Heart left ventricle (tissue), 16 donors: ENCODE measurements around the gene TNFRSF13B. TPM values are rescaled to one million over a fixed set of nuclear protein-coding genes. Genes with fewer than 3 reads are reported as not detected.
"Not testable (repeated sequence)": the region's sequence is repeated elsewhere in the genome, so short reads cannot be mapped to it uniquely, and the experiment has no call there.

ENCODE experiments used
- ATAC-seq, 4 donors: fragments of 200-7000 bp; cut with Tn5 transposase; one replicate each; pipeline ENCODE4 v1.9.1; 2020 to 2022; ENCODE audit warnings: moderate library complexity in 4 of 4, mild to moderate bottlenecking in 3 of 4, moderate number of reproducible peaks in 1 of 4
- DNase-seq, 5 donors: peaks; one replicate each; pipeline ENCODE4 v3.0.0-alpha.2; 2020
- H3K27ac ChIP-seq, 12 donors: fragments of 200-600 bp; sonication (generic) in 4 of 12; one replicate each; pipeline versions ENCODE4 v1.5.0 to v1.8.0; 2016 to 2022; ENCODE audit warnings: mild to moderate bottlenecking in 2 of 12
- H3K27me3 ChIP-seq, 9 donors: fragments of 200-600 bp; sonication (generic) in 2 of 9; one replicate each; pipeline versions ENCODE4 v1.5.1 to v1.8.0; 2016 to 2022; ENCODE audit warnings: mild to moderate bottlenecking in 3 of 9
- H3K36me3 ChIP-seq, 9 donors: fragments of 200-600 bp; sonication (generic) in 2 of 9; one replicate each; pipeline versions ENCODE4 v1.5.0 to v1.8.0; 2018 to 2022; ENCODE audit warnings: mild to moderate bottlenecking in 2 of 9
- H3K4me1 ChIP-seq, 12 donors: fragments of 200-600 bp; sonication (generic) in 4 of 12; one replicate each; pipeline versions ENCODE4 v1.5.0 to v1.8.0; 2016 to 2022; ENCODE audit warnings: mild to moderate bottlenecking in 3 of 12
- H3K4me3 ChIP-seq, 12 donors: fragments of 200-600 bp; sonication (generic) in 4 of 12; one replicate each; pipeline versions ENCODE4 v1.5.0 to v1.8.0; 2017 to 2022; ENCODE audit warnings: mild to moderate bottlenecking in 9 of 12, moderate library complexity in 4 of 12
- H3K9me3 ChIP-seq, 12 donors: fragments of 200-600 bp; sonication (generic) in 4 of 12; one replicate each; pipeline versions ENCODE4 v1.5.0 to v1.8.0; 2016 to 2022; ENCODE audit warnings: mild to moderate bottlenecking in 1 of 12
- POLR2A ChIP-seq, 2 donors: fragments of 450-650 bp; IDR thresholded peaks; one replicate each; pipeline ENCODE4 v1.6.1; 2017; ENCODE audit warnings: antibody characterized with exemption in 2 of 2, mild to moderate bottlenecking in 2 of 2, moderate library complexity in 2 of 2
- WGBS, 4 donors: extraction: QIAGEN DNeasy Blood & Tissue Kit in 2 of 4; methylation state at CpG; one replicate each; pipeline versions ENCODE4 v1.1.5 to v1.1.7; 2013 to 2018; 5-methylcytosine and 5-hydroxymethylcytosine counted together
- intact Hi-C, 10 donors: fragments of 100-400 bp; cut with DNase I; formaldehyde crosslinking; loops; one replicate each; pipeline versions ENCODE4 v1.11.1 to v1.14.2; 2022
- polyA plus RNA-seq, 2 donors: library from polyadenylated mRNA; stranded (reverse); fragments of 200-250 nt; gene quantifications; one replicate each; pipeline ENCODE4 v1.2.3, GENCODE V29; 2013
- total RNA-seq, 9 donors: library from RNA; depleted of rRNA in 2 of 9; stranded (reverse); fragments of >200 nt in 2 of 9; fragmentation: NEBNext Ultra II Directional in 3 of 9; extraction: Animal tissue kit (Norgen Biotek cat#: 25700) in 3 of 9; gene quantifications; one replicate each; pipeline versions ENCODE4 v1.1.0 to v1.2.4, GENCODE V29; 2016 to 2023
- TF ChIP-seq, protein P1 (sequence below), 12 donors: fragments of 200-600 bp; sonication (generic) in 4 of 12; IDR thresholded peaks; one replicate each; pipeline versions ENCODE4 v1.5.0 to v1.8.0; 2018 to 2022; ENCODE audit warnings: antibody characterized with exemption in 12 of 12, mild to moderate bottlenecking in 5 of 12
- donor health status: ischemic (EF 13 %, LVEDD 7.1; RV severe dilation, severe dysfunction).
- donor health status: healthy with polysubstance abuse.
- donor health status: DM: no; HTN: yes; CAD: no.
- donor health status: DM: no; HTN: no; CAD: no.
- donor health status: ischemic (EF 25% LVEDD 6.9; RV normal size, moderate dysfunction).
- donor health status: ischemic (EF 25% LVEDD 5.7; RV mildly dilated, moderate dysfunction).
- donor health status: healthy.
- donor health status: DM: yes; HTN: yes; CAD: no.
- donor health status: ischemic (EF 35%, LVEDD 5.7; RV mildly dilated, moderate dysfunction).
- donor health status: nonischemic (EF 11% LVEDD 7.7; RV severe dilation, severe dysfunction).
- donor health status: DM: yes; HTN: yes; CAD: no.
- donor health status: PGD.
- donor health status: ischemic (EF 29% LVEDD 5.4; RV normal size, mild dysfunction).
- donor health status: nonischemic (EF 23%, LVEDD 6.1; RV moderate dilation, normal function).

Gene TNFRSF13B
- total and polyA plus RNA-seq, 11 donors: not detected

DNA sequence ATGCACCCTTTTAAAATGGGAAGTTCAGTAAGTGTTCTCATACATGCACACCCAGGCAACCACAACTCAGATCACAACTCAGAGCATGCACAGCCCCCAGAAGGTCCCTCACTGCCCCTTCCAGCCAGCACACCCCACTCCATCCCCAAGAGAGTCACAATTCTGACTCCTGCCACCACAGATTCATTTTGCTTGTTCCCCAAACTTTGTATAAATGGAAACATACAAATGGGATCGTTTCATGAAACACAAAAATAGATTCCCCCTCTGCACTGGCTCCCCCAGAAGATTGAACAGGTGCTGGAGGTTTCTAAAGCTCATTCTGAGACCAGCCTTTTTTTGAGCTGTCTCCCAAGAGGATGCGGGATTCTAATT lies 3.3 kb upstream of the TNFRSF13B start:
- peaks cover 0 to 4% (median 0%) of the 10 kb centered on the region in 12 donors for H3K4me1 ChIP-seq
- no peaks in the 10 kb centered on the region for H3K9me3 ChIP-seq
- no peaks in the 10 kb centered on the region for H3K36me3 ChIP-seq
- H3K27me3 ChIP-seq: no peaks in the 10 kb centered on the region
- no peak overlapping the region for H3K4me3 ChIP-seq
- ATAC-seq: no peak
- intact Hi-C loops: no loop called here
- no peak for TF ChIP-seq POLR2A (IDR thresholded peaks at IDR 0.05)
- TF ChIP-seq, protein P1, sequence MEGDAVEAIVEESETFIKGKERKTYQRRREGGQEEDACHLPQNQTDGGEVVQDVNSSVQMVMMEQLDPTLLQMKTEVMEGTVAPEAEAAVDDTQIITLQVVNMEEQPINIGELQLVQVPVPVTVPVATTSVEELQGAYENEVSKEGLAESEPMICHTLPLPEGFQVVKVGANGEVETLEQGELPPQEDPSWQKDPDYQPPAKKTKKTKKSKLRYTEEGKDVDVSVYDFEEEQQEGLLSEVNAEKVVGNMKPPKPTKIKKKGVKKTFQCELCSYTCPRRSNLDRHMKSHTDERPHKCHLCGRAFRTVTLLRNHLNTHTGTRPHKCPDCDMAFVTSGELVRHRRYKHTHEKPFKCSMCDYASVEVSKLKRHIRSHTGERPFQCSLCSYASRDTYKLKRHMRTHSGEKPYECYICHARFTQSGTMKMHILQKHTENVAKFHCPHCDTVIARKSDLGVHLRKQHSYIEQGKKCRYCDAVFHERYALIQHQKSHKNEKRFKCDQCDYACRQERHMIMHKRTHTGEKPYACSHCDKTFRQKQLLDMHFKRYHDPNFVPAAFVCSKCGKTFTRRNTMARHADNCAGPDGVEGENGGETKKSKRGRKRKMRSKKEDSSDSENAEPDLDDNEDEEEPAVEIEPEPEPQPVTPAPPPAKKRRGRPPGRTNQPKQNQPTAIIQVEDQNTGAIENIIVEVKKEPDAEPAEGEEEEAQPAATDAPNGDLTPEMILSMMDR (IDR thresholded peaks at IDR 0.05): no peak
- WGBS, 4 donors: 76 to 87% (median 81%) methylated on average over 2 of the region's 2 CpGs
- no peak overlapping the region for H3K27ac ChIP-seq
- no peak for DNase-seq

- H3K27ac ChIP-seq: no peak overlapping the region
- ATAC-seq (no peak), DNase-seq (no peak)
- H3K4me3 ChIP-seq: no peak overlapping the region
- H3K36me3 ChIP-seq: no peaks in the 10 kb centered on the region
- no peaks in the 10 kb centered on the region for H3K9me3 ChIP-seq
- intact Hi-C loops: no loop called here
- peaks cover 0 to 4% (median 0%) of the 10 kb centered on the region in 12 donors for H3K4me1 ChIP-seq
- H3K27me3 ChIP-seq: no peaks in the 10 kb centered on the region
- no peak for TF ChIP-seq POLR2A (IDR thresholded peaks at IDR 0.05)
- TF ChIP-seq, protein P1 (IDR thresholded peaks at IDR 0.05): no peak
- 92 to 97% (median 95%) methylated on average over 6 of the region's 6 CpGs for WGBS, 4 donors
Measured at GRCh38 chr17:16974569-16975276, 2.8 kb upstream of the TNFRSF13B start.

- no peak for DNase-seq
- H3K4me3 ChIP-seq: no peak overlapping the region
- H3K27ac ChIP-seq: no peak overlapping the region
- H3K36me3 ChIP-seq: no peaks in the 10 kb centered on the region
- TF ChIP-seq, protein P1 (IDR thresholded peaks at IDR 0.05): no peak
- TF ChIP-seq POLR2A (IDR thresholded peaks at IDR 0.05): no peak
- no peaks in the 10 kb centered on the region for H3K27me3 ChIP-seq
- 84 to 90% (median 86%) methylated on average over 13 of the region's 13 CpGs for WGBS, 4 donors
- peaks cover 0 to 4% (median 0%) of the 10 kb centered on the region in 12 donors for H3K4me1 ChIP-seq
- intact Hi-C loops: no loop called here
- no peaks in the 10 kb centered on the region for H3K9me3 ChIP-seq
- ATAC-seq: no peak
Measured at GRCh38 chr17:16973760-16974540, 2.0 kb upstream of the TNFRSF13B start.

DNA sequence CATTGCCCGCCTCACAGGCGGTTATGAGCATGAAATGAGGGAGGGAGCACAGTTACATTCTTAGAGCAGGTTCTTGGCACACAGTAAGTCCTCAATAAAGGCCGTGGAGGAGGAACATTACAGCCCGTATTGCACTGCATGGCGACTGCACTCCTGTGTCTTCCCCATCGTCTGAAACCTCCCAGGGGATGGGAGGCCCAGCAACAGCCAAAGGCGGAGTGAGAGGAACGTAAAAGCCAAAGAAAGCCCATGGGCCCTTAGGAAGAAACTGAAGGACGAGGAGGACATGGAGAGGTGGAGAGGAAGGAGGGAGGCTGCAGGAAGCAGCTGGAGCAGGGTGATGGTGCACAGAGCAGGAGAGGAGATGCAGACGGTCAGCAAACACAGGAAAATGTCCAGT lies 1.1 kb upstream of the TNFRSF13B start:
- H3K4me1 ChIP-seq, ATAC-seq, H3K36me3 ChIP-seq, intact Hi-C loops, H3K9me3 ChIP-seq, H3K4me3 ChIP-seq, DNase-seq, H3K27ac ChIP-seq, H3K27me3 ChIP-seq: not testable (repeated sequence)
- 50 to 60% (median 56%) methylated on average over 10 of the region's 10 CpGs for WGBS, 4 donors
